Dendritic cell treated with granulocyte-macrophage colony-stimulating factor and Interleukin-4, amounts not matched to agents 40 ng/mL and 50 ng/mL, for 4 days (primary cell): ENCODE results near the gene NRARP.

Source experiments
- H3K27ac Mint-ChIP-seq: one replicate; pipeline ENCODE4 v1.8.0; 2022; ENCODE audit warnings: mild to moderate bottlenecking, mixed read lengths
- H3K27me3 Mint-ChIP-seq: one replicate; pipeline ENCODE4 v1.8.0; 2022; ENCODE audit warnings: mild to moderate bottlenecking, mixed read lengths
- H3K36me3 Mint-ChIP-seq: one replicate; pipeline ENCODE4 v1.8.0; 2022; ENCODE audit warnings: low read depth, mixed read lengths
- H3K4me1 Mint-ChIP-seq: one replicate; pipeline ENCODE4 v1.8.0; 2022; ENCODE audit warnings: low read depth, mixed read lengths
- H3K4me3 Mint-ChIP-seq: one replicate; pipeline ENCODE4 v1.8.0; 2022; ENCODE audit warnings: mild to moderate bottlenecking, moderate library complexity, mixed read lengths
- H3K9me3 Mint-ChIP-seq: one replicate; pipeline ENCODE4 v1.8.0; 2022; ENCODE audit warnings: mixed read lengths
- intact Hi-C: fragments of 100-400 bp; cut with micrococcal nuclease; formaldehyde crosslinking; loops from one replicate; pipeline ENCODE4 v1.15.0; 2022

NRARP gene

DNA sequence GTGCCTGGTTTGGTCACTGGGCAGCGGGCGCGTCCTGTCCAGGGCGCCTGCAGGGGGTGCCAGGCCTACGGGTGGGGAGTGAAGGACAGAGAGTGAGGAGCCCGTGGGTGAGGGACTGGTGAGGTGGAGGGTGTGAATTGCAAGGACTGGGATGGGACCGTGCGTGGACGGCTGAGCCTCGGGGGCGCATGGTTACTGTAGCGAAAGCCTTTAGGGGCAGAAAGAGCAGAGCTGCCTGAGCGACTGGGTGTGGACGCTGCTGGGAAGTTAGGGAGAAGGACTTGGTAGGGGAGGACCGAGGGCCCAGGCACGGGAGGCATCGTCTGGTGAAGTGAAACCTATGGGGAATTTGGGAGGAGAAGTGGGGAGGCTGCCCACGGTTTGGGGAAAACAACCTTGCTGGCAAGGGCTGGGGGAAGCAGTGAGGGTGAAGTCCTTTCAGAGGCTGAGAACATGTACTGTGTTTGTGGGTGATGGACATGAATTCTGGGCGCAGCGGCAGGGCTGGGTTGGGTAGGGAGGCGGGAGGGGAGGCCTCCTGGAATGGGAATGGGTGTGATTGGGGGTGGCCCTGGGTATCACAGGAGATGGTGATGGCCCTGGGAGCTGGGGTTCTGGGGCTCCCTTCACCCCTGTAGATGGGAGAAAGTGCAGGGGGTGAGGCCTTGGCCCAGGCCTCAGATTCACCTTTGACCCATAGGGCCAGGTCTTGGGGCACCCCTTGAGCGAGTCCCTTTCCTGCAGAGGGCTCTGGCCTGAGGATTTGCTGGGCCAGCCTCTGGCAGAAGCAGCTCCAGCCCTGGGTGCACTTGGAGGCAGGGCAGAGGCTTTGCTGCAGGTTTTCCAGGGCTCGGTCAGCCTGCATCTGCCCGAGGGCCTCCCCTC lies 26.2 kb downstream of the NRARP start:
- H3K9me3 Mint-ChIP-seq: no peaks in the 10 kb centered on the region
- H3K4me1 Mint-ChIP-seq: peaks cover 63% of the 10 kb centered on the region
- no peaks in the 10 kb centered on the region for H3K27me3 Mint-ChIP-seq
- H3K36me3 Mint-ChIP-seq: peaks cover 67% of the 10 kb centered on the region
- peak overlapping the region; percentile 87 for H3K27ac Mint-ChIP-seq
- intact Hi-C loops: no loop called here
- H3K4me3 Mint-ChIP-seq: peak overlapping the region; percentile 50

DNA sequence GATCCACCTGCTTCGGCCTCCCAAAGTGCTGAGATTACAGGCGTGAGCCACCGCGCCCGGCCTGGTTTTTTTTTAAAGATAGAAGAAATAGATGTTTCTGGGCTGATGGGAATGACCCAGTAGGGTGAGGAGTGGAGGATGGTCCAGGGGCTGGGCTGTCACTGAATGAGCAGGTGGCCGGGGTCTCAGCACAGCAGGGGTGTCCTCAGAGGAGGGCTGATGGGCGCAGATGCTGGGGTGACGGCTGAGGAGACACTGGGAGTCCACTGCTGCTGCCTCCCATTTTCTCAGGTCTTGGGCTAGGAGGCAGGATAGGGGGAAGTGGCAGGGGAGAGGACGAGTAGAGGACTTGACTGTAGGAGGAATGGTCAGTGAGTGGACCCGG lies 26.9 kb downstream of the NRARP start:
- H3K4me3 Mint-ChIP-seq: peak overlapping the region; percentile 50

GRCh38 chr9:137273611-137274320 lies 28.3 kb downstream of the NRARP start:
- Mint-ChIP-seq H3K36me3 (peaks cover 67% of the 10 kb centered on the region), H3K4me3 (no peak overlapping the region), H3K27ac (peak overlapping the region; percentile 87), H3K27me3 (no peaks in the 10 kb centered on the region), H3K9me3 (no peaks in the 10 kb centered on the region), H3K4me1 (peaks cover 46% of the 10 kb centered on the region)
- intact Hi-C loops: no loop called here

More for the DNA sequence above, 26.9 kb downstream of the NRARP start:
- Mint-ChIP-seq H3K27me3 (no peaks in the 10 kb centered on the region), H3K9me3 (no peaks in the 10 kb centered on the region), H3K27ac (peak overlapping the region; percentile 87), H3K4me1 (peaks cover 58% of the 10 kb centered on the region), H3K36me3 (peaks cover 67% of the 10 kb centered on the region)
- intact Hi-C loops: no loop called here

DNA sequence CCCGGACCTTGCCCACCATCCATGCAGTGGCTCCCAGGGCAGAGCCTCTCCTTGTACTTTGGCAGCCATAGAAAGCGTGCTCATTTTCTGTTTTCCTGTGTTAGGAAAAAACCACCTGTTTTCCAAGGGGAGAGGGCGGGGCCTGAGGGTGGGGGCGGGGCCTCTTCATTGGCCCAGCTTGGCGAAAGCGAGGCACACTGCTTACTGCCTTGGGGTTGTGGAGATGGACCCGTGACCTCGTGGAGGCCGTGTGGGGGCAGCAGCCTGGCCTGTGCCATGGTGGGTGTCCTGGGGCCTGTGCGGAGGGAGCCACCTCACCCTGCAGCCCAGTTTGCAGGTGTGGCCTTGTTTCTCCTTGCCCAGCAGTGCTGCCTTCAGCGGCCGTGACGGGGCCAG lies 29.0 kb downstream of the NRARP start:
- no peaks in the 10 kb centered on the region for H3K9me3 Mint-ChIP-seq
- no peak overlapping the region for H3K27ac Mint-ChIP-seq
- peaks cover 52% of the 10 kb centered on the region for H3K4me1 Mint-ChIP-seq
- peaks cover 72% of the 10 kb centered on the region for H3K36me3 Mint-ChIP-seq
- no peaks in the 10 kb centered on the region for H3K27me3 Mint-ChIP-seq
- H3K4me3 Mint-ChIP-seq: no peak overlapping the region
- intact Hi-C loops: no loop called here

- Mint-ChIP-seq H3K27me3 (no peaks in the 10 kb centered on the region), H3K27ac (no peak overlapping the region), H3K9me3 (no peaks in the 10 kb centered on the region), H3K4me1 (peaks cover 58% of the 10 kb centered on the region), H3K36me3 (peaks cover 72% of the 10 kb centered on the region), H3K4me3 (no peak overlapping the region)
- intact Hi-C loops: no loop called here
Measured at GRCh38 chr9:137272241-137273094, 29.6 kb downstream of the NRARP start.

DNA sequence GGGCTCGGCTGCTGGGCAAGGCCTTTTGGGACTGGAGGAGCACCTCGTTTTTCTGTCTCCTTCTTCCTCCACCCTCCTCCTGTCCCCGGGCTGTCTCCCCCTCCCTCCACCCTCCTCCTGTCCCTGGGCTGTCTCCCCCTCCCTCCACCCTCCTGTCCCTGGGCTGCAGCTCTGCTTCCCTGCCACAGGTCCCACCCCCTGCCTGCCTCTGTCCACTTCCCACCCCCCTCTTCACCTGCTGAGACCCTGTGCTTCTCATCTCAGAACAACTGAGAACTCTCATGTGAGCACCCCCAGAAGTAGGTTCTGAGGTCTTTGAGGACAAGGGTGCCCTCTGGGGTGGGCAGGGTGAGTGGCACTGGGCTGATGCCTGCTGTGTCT lies 30.4 kb downstream of the NRARP start:
- no peaks in the 10 kb centered on the region for H3K27me3 Mint-ChIP-seq
- peaks cover 59% of the 10 kb centered on the region for H3K4me1 Mint-ChIP-seq
- peaks cover 80% of the 10 kb centered on the region for H3K36me3 Mint-ChIP-seq
- H3K9me3 Mint-ChIP-seq: no peaks in the 10 kb centered on the region
- no peak overlapping the region for H3K27ac Mint-ChIP-seq
- H3K4me3 Mint-ChIP-seq: no peak overlapping the region
- intact Hi-C loops: no loop called here

DNA sequence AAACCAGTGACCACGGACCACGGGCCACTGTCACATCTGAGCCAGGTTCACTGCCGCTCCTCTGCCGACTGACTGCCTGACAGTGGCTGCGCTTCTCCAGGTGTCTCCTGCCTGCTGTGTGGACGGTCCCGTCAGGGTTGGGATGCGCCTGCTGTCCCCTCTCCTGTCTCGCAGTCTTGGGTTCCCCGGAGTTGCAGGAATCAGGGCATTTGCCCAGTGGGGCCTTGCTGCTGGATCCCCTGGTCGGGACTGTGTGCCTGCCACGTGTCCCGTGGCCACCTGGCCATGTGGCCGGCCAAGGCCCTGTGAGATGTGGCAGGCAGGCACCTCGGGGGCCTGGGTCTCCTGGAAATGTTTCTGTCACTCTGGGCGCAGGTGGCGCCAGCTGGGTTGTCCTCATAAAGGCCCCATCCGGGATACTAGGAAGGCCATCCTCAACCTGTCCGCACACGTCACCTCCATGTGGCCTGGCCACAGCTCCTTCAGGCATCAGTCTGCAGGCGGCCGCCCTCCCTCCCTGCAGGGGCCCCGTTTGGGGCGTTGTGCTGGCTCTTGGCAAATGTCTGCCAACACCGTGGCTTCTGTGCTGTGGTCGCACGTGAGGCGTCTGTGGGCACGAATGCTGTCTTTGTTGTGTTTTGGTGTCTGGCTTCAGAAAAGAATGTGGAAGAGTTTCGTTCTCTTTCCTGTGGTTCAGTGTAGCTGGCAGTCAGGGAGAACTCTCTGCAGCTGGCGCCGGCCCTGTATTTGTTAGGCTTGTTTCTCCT lies 31.0 kb downstream of the NRARP start:
- no peak overlapping the region for H3K27ac Mint-ChIP-seq
- H3K9me3 Mint-ChIP-seq: no peaks in the 10 kb centered on the region
- H3K4me3 Mint-ChIP-seq: no peak overlapping the region
- H3K27me3 Mint-ChIP-seq: no peaks in the 10 kb centered on the region
- intact Hi-C loops: no loop called here
- peaks cover 60% of the 10 kb centered on the region for H3K4me1 Mint-ChIP-seq
- H3K36me3 Mint-ChIP-seq: peaks cover 86% of the 10 kb centered on the region

DNA sequence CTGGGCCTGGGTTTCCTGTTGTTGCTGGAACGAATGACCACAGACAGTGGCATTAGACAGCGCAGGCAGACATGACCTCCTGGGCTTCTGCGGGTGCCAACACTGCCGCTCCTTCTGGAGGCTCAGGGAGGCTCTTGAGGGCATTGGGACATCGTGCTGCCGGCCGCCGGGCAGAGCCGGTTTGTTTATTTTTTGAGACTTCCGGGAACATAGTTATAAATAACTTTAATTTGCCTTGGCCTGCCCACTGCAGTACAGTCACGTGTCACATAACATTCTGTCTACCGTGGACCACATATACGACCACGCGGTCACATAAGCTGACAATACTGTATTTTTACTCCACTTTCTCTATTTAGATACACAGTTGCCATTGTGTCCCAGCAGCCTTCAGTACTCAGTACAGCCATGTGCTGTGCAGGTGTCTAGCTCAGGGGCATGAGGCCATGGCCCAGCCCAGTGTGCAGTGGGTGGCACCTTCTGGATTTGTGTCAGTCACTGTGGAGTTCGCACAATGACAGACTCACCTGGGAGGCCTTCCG lies 32.8 kb downstream of the NRARP start:
- Mint-ChIP-seq H3K27ac (no peak overlapping the region), H3K36me3 (peaks cover 97% of the 10 kb centered on the region)
- intact Hi-C loops: no loop called here

GRCh38 chr9:137268538-137269201 lies 33.4 kb downstream of the NRARP start:
- H3K27ac Mint-ChIP-seq: peak overlapping the region; percentile 31
- intact Hi-C loops: no loop called here

More for the DNA sequence above, 32.8 kb downstream of the NRARP start:
- H3K9me3 Mint-ChIP-seq: no peaks in the 10 kb centered on the region
- no peak overlapping the region for H3K4me3 Mint-ChIP-seq
- H3K4me1 Mint-ChIP-seq: peaks cover 41% of the 10 kb centered on the region
- H3K27me3 Mint-ChIP-seq: no peaks in the 10 kb centered on the region

GRCh38 chr9:137267933-137268355 lies 34.1 kb downstream of the NRARP start:
- intact Hi-C loops: no loop called here
- peaks cover 30% of the 10 kb centered on the region for H3K4me1 Mint-ChIP-seq
- no peak overlapping the region for H3K4me3 Mint-ChIP-seq
- peak overlapping the region; percentile 31 for H3K27ac Mint-ChIP-seq
- no peaks in the 10 kb centered on the region for H3K9me3 Mint-ChIP-seq
- H3K27me3 Mint-ChIP-seq: no peaks in the 10 kb centered on the region
- H3K36me3 Mint-ChIP-seq: peaks cover 97% of the 10 kb centered on the region

More at GRCh38 chr9:137268538-137269201, 33.4 kb downstream of the NRARP start:
- H3K4me3 Mint-ChIP-seq: peak overlapping the region; percentile 7
- no peaks in the 10 kb centered on the region for H3K27me3 Mint-ChIP-seq
- peaks cover 97% of the 10 kb centered on the region for H3K36me3 Mint-ChIP-seq
- H3K4me1 Mint-ChIP-seq: peaks cover 35% of the 10 kb centered on the region
- H3K9me3 Mint-ChIP-seq: no peaks in the 10 kb centered on the region

- H3K4me1 Mint-ChIP-seq: peaks cover 32% of the 10 kb centered on the region
- H3K27me3 Mint-ChIP-seq: no peaks in the 10 kb centered on the region
- no peak overlapping the region for H3K27ac Mint-ChIP-seq
- H3K36me3 Mint-ChIP-seq: peaks cover 95% of the 10 kb centered on the region
- no peak overlapping the region for H3K4me3 Mint-ChIP-seq
- intact Hi-C loops: no loop called here
- H3K9me3 Mint-ChIP-seq: no peaks in the 10 kb centered on the region
Measured at GRCh38 chr9:137266585-137267453, 35.3 kb downstream of the NRARP start.

DNA sequence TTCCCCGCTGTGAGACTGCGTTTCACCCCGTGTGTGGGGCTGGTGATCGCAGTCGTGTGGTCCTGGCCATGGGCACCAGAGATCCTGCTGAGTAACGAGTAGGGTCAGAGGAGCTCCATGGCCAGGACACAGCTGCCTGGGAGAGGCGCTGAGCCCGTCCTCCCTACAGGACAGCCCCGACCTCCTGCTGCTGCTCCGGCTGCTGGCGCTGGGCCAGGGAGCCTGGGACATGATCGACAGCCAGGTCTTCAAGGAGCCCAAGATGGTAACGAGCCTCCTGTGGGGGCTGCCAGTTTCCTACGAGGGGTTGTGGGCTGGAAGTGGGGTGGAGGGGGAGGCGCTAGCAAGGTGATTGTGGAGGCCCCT lies 35.9 kb downstream of the NRARP start:
- H3K27me3 Mint-ChIP-seq: no peaks in the 10 kb centered on the region
- no peaks in the 10 kb centered on the region for H3K9me3 Mint-ChIP-seq
- H3K36me3 Mint-ChIP-seq: peaks cover 95% of the 10 kb centered on the region
- H3K4me1 Mint-ChIP-seq: peaks cover 33% of the 10 kb centered on the region
- no peak overlapping the region for H3K27ac Mint-ChIP-seq
- H3K4me3 Mint-ChIP-seq: no peak overlapping the region
- intact Hi-C loops: no loop called here
